HG02610 (cell line): Measurements from ENCODE around the gene KAZALD1.

Source experiments
- ATAC-seq: cut with Tn5 transposase; IDR thresholded peaks from one replicate; pipeline ENCODE4 v1.9.1; 2021; ENCODE audit warnings: mild to moderate bottlenecking, moderate library complexity; ENCODE audit not compliant: unreplicated experiment

The KAZALD1 gene

DNA sequence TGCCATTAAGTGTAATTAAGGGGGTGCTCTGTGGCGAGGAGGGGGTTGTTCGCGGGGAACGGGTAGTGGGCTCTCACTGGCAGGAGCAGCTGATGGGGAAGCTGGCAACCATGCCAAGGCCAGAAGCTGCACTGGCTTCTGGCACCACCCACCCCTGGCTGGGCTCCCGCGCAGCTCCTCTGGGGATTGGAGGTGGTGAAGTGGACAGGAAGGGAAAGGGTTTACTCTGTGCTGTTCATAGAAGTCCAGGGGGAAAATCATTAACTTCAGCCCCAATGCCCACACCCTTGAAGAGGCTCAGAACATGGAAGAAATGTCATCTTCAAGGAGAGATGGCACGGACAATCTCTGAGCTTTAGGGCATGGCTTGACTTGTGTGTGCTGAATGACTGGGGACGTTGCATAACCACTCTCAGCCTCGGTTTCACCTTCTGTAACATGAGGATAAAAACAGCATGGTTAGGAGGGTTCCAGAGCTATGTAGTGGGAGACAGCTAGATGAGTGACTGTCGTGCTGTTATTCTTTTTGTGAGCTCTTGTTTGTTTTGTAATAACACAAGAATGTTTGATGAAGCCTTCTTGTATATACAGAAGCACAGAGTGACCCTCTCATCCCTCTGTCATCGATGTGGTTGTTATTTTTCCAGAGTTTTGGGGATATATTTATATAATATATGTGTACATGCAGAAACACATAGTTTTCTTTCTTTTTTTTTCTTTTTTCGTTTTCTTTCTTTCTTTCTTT is 29.9 kb downstream of the KAZALD1 start:
- ATAC-seq, result no peak

DNA sequence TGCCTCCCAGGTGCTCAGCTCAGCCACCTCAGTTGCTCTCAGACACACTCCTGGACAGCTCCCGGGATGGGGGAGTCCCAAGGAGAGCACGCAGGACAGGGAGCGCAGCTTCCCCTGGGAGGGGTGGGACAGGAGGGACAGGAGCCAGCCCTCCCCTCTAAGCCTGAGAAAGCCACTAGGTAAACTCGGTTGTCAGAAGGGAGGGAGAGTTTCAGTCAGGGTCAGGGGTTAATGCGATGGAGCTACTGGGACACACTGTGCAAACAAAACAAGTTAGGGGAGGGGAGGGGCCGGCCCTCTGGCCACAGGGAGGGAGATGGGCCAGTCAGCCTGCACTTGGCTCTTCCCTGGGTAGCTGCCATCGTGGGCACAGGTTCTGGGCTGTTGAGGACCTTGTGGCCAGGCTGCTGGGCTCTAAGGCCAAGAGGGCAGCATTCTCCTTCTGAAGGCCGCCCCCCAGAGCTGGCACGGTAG is 31.1 kb downstream of the KAZALD1 start:
- ATAC-seq, result no peak

DNA sequence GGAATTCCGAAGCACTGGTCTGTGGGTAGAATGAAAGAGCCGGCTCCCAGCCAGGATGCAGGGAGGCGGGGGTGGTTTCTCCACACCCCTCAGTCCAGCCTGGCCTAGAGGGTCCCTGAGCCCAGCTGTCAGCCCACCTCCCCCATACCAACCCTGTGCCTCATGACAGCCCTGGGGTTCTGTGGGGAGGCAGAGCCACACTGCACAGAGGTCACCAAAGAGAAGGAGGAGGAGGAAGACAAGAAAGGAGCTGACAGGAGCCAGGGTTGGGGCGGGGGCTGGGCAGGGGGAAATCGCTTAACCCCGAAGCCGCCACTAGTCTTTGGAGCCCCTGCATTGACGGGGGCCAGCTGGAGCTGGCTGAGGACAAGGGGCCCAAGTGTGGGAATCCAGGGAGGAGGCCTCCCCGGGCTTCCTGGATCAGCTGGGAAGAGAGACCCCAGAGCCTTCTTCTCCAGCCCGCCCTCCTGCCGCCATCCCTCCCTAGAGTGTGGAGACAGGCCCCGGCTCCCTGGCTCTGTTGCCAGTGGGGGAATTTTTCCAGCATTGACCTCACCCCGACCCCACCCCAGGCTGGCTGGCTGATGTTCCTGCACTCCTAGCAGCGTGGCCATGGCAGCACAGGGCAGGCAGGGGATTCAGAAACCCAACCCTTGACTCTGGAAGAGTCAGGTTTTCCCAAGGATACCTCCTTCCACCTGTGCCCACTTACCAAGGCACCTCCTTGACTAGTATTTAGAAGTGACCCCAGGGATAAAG is 32.5 kb downstream of the KAZALD1 start:
- ATAC-seq, result no peak

DNA sequence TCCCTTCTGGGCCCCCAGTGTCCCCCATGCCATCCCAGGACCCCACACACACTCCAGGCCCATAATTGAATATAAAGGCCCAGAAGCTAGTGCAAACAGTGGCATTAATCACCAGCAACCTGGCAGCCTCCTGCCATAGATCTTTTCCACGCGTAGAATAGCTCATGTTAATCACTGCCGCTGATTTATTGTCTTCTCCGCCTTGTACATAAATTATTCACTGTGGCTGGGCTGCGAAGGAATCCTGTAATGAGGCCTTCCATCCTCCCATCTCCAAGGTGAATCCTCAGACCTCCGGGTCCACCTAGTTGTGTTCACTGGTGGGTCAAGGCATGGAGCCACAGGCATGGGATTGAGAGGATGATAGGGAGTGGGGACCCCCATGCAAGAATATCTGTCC is 33.2 kb downstream of the KAZALD1 start:
- ATAC-seq, result no peak

DNA sequence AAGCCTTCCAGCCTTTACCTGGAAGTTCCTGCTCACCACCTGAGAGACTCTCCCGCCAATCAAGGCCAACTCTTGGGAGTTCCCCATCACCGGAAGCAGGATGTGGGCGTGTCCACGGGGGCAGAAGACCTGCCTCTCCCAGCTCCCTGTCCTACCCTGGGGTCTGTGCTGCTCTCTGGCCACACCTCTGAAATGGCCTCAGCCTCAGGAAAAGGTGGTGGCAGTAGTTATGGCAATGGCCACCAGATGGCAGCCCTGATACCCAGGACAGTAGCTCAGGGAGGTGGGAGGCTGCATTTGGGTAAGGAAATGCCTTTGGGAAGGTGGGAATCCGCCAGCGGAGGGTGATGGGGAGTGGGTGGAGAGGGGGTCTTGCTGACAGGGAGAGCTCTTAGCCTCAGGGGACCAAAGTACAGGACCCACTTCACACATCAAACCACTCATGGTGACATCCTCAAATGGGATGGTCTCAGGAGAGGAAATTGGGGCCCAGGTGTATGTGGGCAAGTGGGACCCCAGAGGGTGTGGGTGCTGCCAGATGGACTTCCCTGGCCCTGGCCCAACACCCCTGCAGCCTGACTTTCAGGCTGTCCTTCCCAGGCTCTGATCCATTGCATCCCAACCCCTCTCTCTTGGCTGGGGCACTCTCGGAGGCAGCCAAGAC is 33.9 kb downstream of the KAZALD1 start:
- no peak for ATAC-seq

DNA sequence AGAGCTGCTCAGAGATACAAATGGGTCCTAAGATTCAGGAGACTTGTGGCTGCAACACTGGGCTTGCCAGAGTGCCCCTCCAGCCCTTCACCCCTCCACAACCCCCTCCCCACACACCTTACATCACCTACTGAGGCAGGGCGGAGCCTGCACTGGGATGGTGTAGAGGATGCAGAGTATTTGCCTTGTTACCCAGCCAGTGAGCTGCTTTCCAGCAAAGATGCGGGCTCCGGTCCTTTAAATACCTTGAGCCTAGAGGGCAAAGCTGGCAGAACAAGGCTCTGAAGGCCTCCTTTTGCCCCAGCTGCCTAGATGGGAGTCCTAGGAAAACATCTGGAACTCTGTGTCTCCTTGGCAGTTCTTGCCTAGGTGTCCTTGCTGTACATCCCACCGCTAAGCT is 34.6 kb downstream of the KAZALD1 start:
- no peak for ATAC-seq

DNA sequence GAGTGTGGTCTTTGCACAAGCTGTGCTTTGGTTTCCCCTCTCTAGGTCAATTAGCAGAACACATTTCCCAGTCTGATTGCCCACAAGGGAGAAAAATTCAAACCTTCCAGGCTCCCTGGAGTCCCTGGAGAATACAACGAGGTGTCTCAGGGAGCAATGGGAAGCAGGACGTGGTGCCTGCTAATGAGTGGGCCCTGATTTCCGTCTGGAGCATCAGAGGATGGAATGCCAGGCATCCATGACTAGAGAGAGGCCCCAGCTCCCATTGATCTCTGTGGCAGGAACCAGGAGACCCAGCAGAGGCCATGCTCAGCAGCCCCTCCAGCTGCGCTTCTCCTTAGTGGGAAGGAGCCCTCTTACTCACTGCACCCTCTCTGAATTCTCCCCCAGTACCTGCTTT is 36.1 kb downstream of the KAZALD1 start:
- ATAC-seq, result no peak

DNA sequence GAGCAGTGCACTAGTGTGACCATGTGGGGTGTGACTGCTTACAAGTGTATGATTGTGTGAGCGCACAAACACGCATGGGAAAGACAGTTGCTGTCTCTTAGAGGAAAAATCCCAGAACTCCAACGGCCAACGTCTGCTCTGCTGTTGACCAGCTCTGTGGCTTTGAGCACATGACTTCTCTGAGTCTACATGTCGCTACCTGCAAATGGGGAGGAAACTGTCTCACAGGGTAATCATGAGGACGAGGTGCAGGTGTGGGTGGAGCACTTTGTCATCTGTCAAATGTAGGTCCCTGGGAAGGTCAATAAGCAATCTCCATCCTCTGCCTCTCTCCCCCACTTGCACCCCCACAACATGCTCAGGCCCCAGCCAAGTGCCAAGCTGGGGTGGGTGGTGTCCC is 38.1 kb downstream of the KAZALD1 start:
- ATAC-seq, result no peak

DNA sequence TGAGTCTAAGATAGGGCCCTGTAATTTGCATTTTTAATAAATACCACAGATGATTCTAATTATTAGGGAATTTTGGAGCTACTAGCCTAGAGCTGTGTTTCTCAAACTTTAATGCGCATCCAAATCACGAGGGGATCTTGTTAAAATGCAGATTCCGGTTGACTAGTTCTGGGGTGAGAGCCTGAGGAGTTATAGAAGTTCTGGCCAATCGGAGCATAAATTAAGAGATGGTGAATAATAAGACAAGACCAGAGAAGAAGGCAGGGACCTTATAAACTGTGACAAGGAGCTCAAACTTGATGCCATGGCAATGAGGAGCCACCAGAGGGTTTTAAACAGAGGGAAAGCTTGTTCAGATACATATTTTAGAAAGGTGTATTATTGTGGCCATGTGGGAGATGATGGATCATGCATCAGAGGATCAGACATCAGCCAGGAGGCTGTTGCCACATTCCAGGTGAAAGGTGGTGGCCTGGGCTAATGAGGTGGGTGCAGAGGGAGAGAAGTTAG is 39.6 kb downstream of the KAZALD1 start:
- ATAC-seq, result no peak

DNA sequence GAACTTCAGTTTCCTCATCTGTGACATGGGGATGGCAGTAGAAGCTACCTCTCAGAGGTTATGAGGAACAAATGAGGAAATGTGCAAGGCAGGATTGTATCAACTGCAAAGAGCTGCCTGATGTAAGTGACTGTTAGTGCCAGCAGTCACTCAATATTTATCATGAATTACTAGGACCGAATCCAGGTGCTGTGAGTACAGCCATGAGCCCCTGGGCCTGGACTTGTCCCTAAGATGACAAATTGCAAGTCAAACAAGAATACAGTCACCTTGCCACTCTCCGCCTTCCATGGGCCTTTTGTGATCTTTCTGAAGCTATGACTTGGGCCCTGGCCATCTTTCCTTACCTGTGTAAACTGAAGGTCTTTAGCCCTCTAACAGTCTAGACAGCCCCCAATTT is 41.6 kb downstream of the KAZALD1 start:
- no peak for ATAC-seq

DNA sequence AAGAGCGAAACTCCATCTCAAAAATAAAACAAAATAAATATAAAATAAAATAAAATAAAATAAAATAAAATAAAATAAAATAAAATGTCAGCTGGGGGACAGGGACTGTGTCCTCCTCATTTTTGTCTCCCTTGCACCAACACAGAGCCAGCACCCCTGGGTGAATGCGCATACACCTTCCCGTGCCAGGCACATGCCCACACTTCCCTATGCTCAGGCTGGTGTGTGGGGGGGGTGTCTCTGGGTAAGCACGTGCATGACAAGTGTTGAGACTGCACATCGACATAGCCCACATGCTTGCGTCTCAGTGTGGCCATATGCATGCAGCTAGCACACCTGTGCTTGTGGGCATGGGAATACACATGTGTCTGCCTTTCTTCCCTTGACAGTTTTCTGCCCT is 44.6 kb downstream of the KAZALD1 start:
- ATAC-seq, result no peak

DNA sequence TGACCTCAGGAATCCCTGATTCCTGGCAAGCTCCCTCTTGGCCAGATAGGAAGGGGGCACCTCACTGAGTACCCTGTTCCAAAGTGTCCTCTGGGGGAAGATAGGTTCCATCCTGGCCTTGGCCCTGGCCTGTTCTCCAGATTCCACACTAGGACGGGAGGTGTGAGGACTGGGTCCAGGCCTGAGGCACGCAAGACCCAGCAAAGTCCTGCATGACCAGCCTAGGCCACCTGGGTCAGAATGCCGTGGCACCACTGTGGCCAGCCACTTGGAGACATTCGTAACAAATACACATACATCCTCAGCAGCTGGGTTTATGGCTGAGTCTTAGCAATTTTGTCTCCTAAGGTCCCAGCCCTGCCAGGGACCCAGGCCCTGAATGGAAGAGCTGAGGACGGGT is 46.0 kb downstream of the KAZALD1 start:
- ATAC-seq, result no peak

DNA sequence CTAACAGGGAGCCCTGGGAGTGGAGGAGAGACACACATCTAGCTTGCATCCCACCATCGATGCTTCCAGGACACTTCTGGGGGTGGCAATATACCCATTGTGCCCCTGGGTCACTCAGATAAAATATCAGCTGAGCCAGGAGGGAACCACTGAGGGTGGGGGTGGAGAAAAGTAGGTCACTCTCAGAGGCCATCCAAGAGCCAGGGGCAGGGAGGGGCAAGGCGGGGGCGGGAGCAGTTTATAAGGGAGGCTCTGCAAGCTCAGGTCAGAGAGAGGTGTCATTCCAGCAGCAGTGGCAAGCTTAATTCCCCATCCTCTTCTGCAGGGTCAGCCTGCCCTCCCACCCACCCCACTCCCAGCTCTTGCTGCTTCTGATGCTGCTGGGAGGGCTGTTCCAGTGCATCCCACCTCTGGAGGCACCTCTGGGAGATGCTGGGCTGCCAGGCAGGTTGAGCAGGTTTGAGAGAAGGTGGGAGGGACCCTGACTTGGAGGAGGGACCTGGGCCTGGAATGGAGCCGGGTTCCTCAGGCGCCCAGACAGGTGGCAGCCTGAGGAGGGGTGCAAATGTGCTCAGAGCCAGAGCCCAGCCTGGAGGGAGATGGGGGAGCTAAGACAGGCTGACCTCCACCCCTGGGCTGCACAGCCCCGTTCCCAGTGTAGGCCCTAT is 49.2 kb downstream of the KAZALD1 start:
- no peak for ATAC-seq

DNA sequence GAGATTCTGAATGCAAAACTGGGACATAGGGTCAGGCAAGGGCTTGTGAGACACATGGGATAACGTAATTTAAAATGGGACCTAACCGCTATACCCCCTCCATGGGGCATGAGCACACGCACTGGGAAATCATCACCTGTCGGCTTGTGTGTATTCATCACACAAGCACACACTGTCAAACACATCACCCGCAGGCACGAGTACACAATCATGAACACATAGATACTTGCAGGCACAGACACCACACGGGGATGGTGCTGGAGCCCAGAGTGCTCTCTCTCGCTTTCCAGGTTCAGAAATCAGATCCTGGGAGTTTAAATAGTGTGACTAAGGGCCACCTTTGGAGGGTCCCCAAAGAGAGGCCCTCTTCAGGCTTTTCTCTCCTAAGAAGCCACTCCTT is 49.8 kb downstream of the KAZALD1 start:
- ATAC-seq, result no peak

DNA sequence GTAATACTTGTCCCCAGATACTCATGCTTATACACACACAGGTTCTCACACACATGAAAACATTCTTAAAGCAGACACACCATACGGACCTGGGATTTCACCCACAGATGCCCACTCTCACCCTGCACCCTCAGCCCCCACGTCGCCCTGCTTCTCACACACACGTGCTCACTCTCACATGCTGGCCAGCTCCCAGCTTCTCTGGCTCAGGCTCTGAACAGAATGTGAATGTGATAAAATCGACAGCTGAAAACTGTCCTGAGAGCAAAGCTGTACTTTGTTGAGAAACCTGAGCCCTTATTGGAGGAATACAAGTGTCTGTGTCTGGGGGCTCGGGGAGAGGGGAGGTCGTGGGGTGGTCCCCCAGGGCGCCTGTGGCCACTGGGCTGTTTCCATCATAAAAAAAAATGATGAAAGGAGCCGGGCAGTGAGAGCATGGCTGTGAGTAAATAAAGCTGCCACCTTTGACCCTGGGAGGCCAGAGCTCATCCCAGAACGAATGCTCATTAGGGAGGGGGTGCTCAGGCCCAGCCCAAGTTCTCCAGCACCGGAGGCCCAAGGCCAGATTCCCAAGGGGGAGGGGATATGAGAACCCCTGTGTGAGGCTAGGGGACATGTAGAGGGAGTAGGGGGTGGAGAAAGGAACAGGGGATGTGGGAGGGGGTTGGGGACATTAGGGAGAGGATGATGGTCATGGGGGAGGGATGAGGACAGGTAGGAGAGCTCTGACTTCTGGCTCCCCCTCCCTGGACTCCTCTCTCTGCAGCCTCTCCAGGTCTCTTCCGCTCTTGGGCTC is 51.2 kb downstream of the KAZALD1 start:
- ATAC-seq, result no peak

DNA sequence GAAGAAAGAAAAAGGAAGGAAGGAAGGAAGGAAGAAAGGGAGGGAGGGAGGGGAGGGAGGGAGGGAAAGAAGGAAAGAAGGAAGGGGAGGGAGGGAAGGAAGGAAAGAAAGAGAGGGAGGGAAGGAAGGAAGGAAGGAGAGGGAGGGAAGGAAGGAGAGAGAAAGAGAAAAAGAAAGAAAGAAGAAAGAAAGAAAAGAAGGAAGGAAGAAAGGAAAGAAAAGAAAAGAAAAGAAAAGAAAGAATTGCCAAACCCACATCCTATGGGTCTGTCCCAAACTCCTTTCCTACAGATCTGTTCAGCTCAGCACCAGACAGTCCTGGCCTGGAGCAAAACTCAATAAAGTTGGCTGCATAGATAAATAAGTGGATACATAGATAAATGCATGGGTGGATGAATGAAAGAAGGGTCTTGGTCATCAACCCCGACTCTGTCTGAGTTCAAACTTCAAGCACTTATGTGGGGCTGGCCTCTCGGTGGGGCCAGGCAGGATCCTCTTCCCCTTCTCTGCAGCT is 52.2 kb downstream of the KAZALD1 start:
- ATAC-seq, result no peak

DNA sequence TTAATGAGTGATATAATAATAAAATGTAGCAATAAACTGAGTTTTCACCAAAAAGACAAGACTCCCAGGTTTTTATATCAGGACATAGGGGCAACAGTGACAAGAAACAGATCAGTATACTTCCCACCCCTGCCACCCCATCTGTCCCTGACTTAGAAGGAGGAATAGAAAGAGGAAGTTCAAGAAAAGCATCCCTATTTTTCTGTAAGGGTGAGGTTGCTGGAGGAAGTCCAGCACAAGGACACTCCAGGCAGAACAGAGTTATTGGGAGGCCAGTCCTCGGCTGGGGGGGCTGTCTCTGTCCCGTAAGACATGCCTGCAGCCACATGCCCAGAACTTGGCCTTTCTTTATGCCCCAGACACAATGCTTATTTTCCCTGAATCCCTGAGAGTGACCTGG is 52.9 kb downstream of the KAZALD1 start:
- no peak for ATAC-seq
